HG03196 (cell line): ENCODE data around the gene KCNH2.
"Not testable (repeated sequence)": the region's sequence is repeated elsewhere in the genome, so short reads cannot be mapped to it uniquely, and the experiment has no call there.

Experiments
- ATAC-seq: cut with Tn5 transposase; IDR thresholded peaks from one replicate; pipeline ENCODE4 v1.9.1; 2021; ENCODE audit not compliant: unreplicated experiment

The KCNH2 gene

GRCh38 chr7:150978126-150978789 is at the start of gene KCNH2:
Gene KCNH2, minus strand, starts transcription at chr7:150978321. Its CDS starts 408 bp downstream, at chr7:150977913.
- ATAC-seq = no peak

- not testable (repeated sequence) for ATAC-seq
Observed at GRCh38 chr7:151027728-151028130, 49.6 kb upstream of the KCNH2 start.

GRCh38 chr7:151026771-151027727 is 48.9 kb upstream of the KCNH2 start:
- not testable (repeated sequence) for ATAC-seq

GRCh38 chr7:151025924-151026671 is 48.0 kb upstream of the KCNH2 start:
- ATAC-seq = no peak

GRCh38 chr7:151024435-151025056 is 46.4 kb upstream of the KCNH2 start, which contains the start of gene ATG9B:
Gene ATG9B, minus strand, starts transcription at chr7:151024494. Its CDS starts 71 bp downstream, at chr7:151024423.
- no peak for ATAC-seq

- no peak for ATAC-seq
Observed at GRCh38 chr7:151023232-151023631, 45.1 kb upstream of the KCNH2 start.

- no peak for ATAC-seq
Observed at GRCh38 chr7:151020231-151020630, 42.1 kb upstream of the KCNH2 start.

- no peak for ATAC-seq
Observed at GRCh38 chr7:151019130-151019447, 41.0 kb upstream of the KCNH2 start.

GRCh38 chr7:151018421-151019129 is 40.5 kb upstream of the KCNH2 start:
- ATAC-seq = no peak

- peak; percentile 56 for ATAC-seq
Observed at GRCh38 chr7:151017953-151018420, 39.9 kb upstream of the KCNH2 start.

GRCh38 chr7:151017370-151017952 is 39.3 kb upstream of the KCNH2 start:
- no peak for ATAC-seq

- no peak for ATAC-seq
Observed at GRCh38 chr7:151016942-151017341, 38.8 kb upstream of the KCNH2 start.

- ATAC-seq = no peak
Observed at GRCh38 chr7:151016505-151016904, 38.4 kb upstream of the KCNH2 start.

GRCh38 chr7:151015967-151016366 is 37.8 kb upstream of the KCNH2 start:
- no peak for ATAC-seq

- no peak for ATAC-seq
Observed at GRCh38 chr7:151014950-151015349, 36.8 kb upstream of the KCNH2 start.

- no peak for ATAC-seq
Observed at GRCh38 chr7:151013733-151014497, 35.8 kb upstream of the KCNH2 start.

- ATAC-seq = no peak
Observed at GRCh38 chr7:151013356-151013732, 35.2 kb upstream of the KCNH2 start.

GRCh38 chr7:151012911-151013347 is 34.8 kb upstream of the KCNH2 start:
- no peak for ATAC-seq
